Liver (tissue), 9 donors: ENCODE measurements around the gene EML1. TPM values are rescaled to one million over a fixed set of nuclear protein-coding genes. Genes with fewer than 3 reads are reported as not detected.

Experiments
- DNase-seq: peaks from one replicate; pipeline ENCODE4 v3.0.0-alpha.2; 2017; ENCODE audit warnings: low spot score
- H3K27ac ChIP-seq, 2 donors: one replicate each; pipeline ENCODE4 v1.7.0; 2013; ENCODE audit warnings: inconsistent platforms in 2 of 2, low read length in 2 of 2, control low read depth in 1 of 2, low read depth in 1 of 2, mild to moderate bottlenecking in 1 of 2
- H3K27me3 ChIP-seq, 4 donors: one replicate each; pipeline versions ENCODE4 v1.6.1 to v1.7.0; 2013; ENCODE audit warnings: low read length in 3 of 4, inconsistent platforms in 1 of 4, mild to moderate bottlenecking in 1 of 4, moderate library complexity in 1 of 4; ENCODE audit not compliant: control insufficient read depth in 4 of 4, insufficient read depth in 4 of 4
- H3K36me3 ChIP-seq, 4 donors: one replicate each; pipeline versions ENCODE4 v1.6.1 to v1.7.0; 2013; ENCODE audit warnings: low read length in 3 of 4, mild to moderate bottlenecking in 3 of 4, low read depth in 1 of 4, moderate library complexity in 1 of 4; ENCODE audit not compliant: control insufficient read depth in 4 of 4, insufficient read depth in 3 of 4
- H3K4me1 ChIP-seq, 4 donors: one replicate each; pipeline versions ENCODE4 v1.6.1 to v1.7.0; 2013; ENCODE audit warnings: low read length in 3 of 4, mild to moderate bottlenecking in 3 of 4, moderate library complexity in 1 of 4; ENCODE audit not compliant: control insufficient read depth in 4 of 4, insufficient read depth in 4 of 4
- H3K4me3 ChIP-seq, 3 donors: one replicate each; pipeline versions ENCODE4 v1.6.1 to v1.7.0; 2013; ENCODE audit warnings: low read length in 3 of 3, control low read depth in 1 of 3, low read depth in 1 of 3, mild to moderate bottlenecking in 1 of 3
- H3K9ac ChIP-seq, 2 donors: one replicate each; pipeline ENCODE4 v1.7.0; 2013; ENCODE audit warnings: low read length in 2 of 2, mild to moderate bottlenecking in 2 of 2, moderate library complexity in 2 of 2, control low read depth in 1 of 2, low read depth in 1 of 2
- H3K9me3 ChIP-seq, 4 donors: one replicate each; pipeline versions ENCODE4 v1.6.1 to v1.7.0; 2013; ENCODE audit warnings: low read length in 3 of 4; ENCODE audit not compliant: control insufficient read depth in 4 of 4
- FOXA1 ChIP-seq: IDR thresholded peaks from 2 replicates; pipeline ENCODE4 v1.6.1; 2016; ENCODE audit warnings: antibody characterized with exemption
- GABPA ChIP-seq, 2 donors: IDR thresholded peaks in 1 of 2; conservative IDR thresholded peaks in 1 of 2; 2 replicates each; pipeline ENCODE4 v1.6.1; 2016; ENCODE audit warnings: antibody characterized with exemption in 2 of 2, mild to moderate bottlenecking in 1 of 2, moderate library complexity in 1 of 2
- HNF4A ChIP-seq, 2 donors: conservative IDR thresholded peaks; 2 replicates each; pipeline ENCODE4 v1.6.1; 2016; ENCODE audit warnings: antibody characterized with exemption in 2 of 2, mild to moderate bottlenecking in 2 of 2
- HNF4G ChIP-seq: IDR thresholded peaks from 2 replicates; pipeline ENCODE4 v1.6.1; 2016; ENCODE audit warnings: antibody characterized with exemption
- NR2F2 ChIP-seq: IDR thresholded peaks from 2 replicates; pipeline ENCODE4 v1.6.1; 2016; ENCODE audit warnings: antibody characterized with exemption
- RAD21 ChIP-seq, 2 donors: IDR thresholded peaks; 2 replicates each; pipeline ENCODE4 v1.6.1; 2016; ENCODE audit warnings: antibody characterized with exemption in 2 of 2, mild to moderate bottlenecking in 2 of 2
- RXRA ChIP-seq, 2 donors: IDR thresholded peaks; 2 replicates each; pipeline ENCODE4 v1.6.1; 2017 to 2018; ENCODE audit warnings: antibody characterized with exemption in 2 of 2, mild to moderate bottlenecking in 1 of 2
- YY1 ChIP-seq: IDR thresholded peaks from 2 replicates; pipeline ENCODE4 v1.6.1; 2016; ENCODE audit warnings: antibody characterized with exemption, mild to moderate bottlenecking
- WGBS: extraction: QIAGEN DNeasy Blood & Tissue Kit; methylation state at CpG from one replicate; pipeline ENCODE4 v1.1.7; 2013; 5-methylcytosine and 5-hydroxymethylcytosine counted together
- polyA plus RNA-seq, 2 donors: library from polyadenylated mRNA; stranded (reverse) in 1 of 2; unstranded in 1 of 2; fragments of 200-250 nt in 1 of 2; fragments of >200 nt in 1 of 2; fragmentation: Nextera tagmentation in 1 of 2; extraction: Ambion mirVana in 1 of 2; gene quantifications; one replicate each; pipeline versions ENCODE4 v1.2.1 to v1.2.3, GENCODE V29; 2013 to 2015
- total RNA-seq, 2 donors: library from RNA; depleted of rRNA; stranded (reverse); fragments of >200 nt; gene quantifications; one replicate each; pipeline ENCODE4 v1.2.3, GENCODE V29; 2014
- TF ChIP-seq, protein P1 (sequence below): IDR thresholded peaks from 2 replicates; pipeline ENCODE4 v1.6.1; 2016; ENCODE audit warnings: antibody characterized with exemption, mild to moderate bottlenecking
- TF ChIP-seq, protein P2 (sequence below): fragments of 150-350 bp; IDR thresholded peaks from 2 replicates; pipeline ENCODE4 v1.5.1; 2017; ENCODE audit warnings: improper control_type of control experiment, low read depth, low read length; ENCODE audit not compliant: missing input control
- TF ChIP-seq, protein P3 (sequence below): IDR thresholded peaks from 2 replicates; pipeline ENCODE4 v1.6.1; 2016; ENCODE audit warnings: antibody characterized with exemption
- TF ChIP-seq, protein P4 (sequence below): IDR thresholded peaks from 2 replicates; pipeline ENCODE4 v1.6.1; 2016; ENCODE audit warnings: antibody characterized with exemption
- TF ChIP-seq, protein P5 (sequence below): IDR thresholded peaks from 2 replicates; pipeline ENCODE4 v1.6.1; 2016; ENCODE audit warnings: antibody characterized with exemption
- donor health status: healthy.
- donor health status: healthy.
- donor health status: healthy.
- donor health status: healthy.
- donor health status: healthy.

Gene EML1
- total and polyA plus RNA-seq, 4 donors, result 2.7 to 14.6 (median 4.6) TPM

DNA sequence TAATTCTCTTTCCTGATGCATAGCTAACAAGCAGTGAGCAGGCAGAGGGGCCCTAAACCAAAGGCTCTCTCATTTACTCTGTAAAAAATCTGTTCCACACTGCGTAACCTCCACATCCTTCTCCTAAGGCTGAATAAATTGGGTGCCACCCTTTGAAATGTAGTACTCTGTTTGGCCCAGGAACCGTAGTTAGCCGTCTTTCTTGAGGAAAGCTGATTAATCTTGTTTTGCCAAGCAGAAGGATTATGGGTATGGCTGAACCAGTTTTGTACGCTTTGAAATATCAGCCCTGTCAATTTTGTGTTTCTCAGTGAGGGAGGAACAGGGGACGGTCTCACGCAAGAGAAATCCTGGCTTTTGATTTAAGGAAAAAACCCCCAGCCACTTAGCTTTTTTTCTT lies 19.7 kb downstream of the EML1 start:
- Histone ChIP-seq H3K27ac (no peak overlapping the region), H3K4me1 (no peaks in the 10 kb centered on the region)
- WGBS, result 93% methylated on average over 6 of the region's 6 CpGs

DNA sequence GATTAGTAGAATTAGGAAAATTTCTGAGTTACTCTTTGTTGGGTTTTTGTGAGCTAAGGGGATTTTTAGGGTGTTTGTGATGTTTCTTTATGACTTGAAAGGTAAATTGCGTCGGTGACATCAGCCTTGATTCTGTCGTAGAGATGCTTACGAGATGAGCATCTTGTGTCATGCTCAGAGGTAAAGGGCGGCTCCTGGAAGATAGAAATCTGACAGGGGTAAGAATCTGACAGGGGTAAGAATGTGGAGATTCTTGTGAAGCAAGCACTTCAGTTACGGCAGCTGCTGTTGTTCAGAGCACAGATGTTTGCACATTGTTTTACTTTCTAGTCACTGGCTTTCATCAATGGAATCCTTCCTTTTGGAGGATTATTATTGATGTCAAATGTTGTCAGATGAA lies 22.5 kb downstream of the EML1 start:
- no peaks in the 10 kb centered on the region for H3K36me3 ChIP-seq
- DNase-seq, result no peak
- TF ChIP-seq FOXA1 (no peak), NR2F2 (no peak), YY1 (no peak), HNF4G (no peak), RXRA (IDR thresholded peaks at IDR 0.05) (no peak)
- TF ChIP-seq, protein P1, sequence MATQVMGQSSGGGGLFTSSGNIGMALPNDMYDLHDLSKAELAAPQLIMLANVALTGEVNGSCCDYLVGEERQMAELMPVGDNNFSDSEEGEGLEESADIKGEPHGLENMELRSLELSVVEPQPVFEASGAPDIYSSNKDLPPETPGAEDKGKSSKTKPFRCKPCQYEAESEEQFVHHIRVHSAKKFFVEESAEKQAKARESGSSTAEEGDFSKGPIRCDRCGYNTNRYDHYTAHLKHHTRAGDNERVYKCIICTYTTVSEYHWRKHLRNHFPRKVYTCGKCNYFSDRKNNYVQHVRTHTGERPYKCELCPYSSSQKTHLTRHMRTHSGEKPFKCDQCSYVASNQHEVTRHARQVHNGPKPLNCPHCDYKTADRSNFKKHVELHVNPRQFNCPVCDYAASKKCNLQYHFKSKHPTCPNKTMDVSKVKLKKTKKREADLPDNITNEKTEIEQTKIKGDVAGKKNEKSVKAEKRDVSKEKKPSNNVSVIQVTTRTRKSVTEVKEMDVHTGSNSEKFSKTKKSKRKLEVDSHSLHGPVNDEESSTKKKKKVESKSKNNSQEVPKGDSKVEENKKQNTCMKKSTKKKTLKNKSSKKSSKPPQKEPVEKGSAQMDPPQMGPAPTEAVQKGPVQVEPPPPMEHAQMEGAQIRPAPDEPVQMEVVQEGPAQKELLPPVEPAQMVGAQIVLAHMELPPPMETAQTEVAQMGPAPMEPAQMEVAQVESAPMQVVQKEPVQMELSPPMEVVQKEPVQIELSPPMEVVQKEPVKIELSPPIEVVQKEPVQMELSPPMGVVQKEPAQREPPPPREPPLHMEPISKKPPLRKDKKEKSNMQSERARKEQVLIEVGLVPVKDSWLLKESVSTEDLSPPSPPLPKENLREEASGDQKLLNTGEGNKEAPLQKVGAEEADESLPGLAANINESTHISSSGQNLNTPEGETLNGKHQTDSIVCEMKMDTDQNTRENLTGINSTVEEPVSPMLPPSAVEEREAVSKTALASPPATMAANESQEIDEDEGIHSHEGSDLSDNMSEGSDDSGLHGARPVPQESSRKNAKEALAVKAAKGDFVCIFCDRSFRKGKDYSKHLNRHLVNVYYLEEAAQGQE, result no peak
- H3K9ac ChIP-seq, result no peak overlapping the region
- WGBS, result 80% methylated on average over 6 of the region's 6 CpGs
- H3K9me3 ChIP-seq, result no peaks in the 10 kb centered on the region
- no peak overlapping the region for H3K4me3 ChIP-seq
- no peak overlapping the region for H3K27ac ChIP-seq
- H3K27me3 ChIP-seq, result no peaks in the 10 kb centered on the region
- H3K4me1 ChIP-seq, result no peaks in the 10 kb centered on the region

More for the DNA sequence above, 19.7 kb downstream of the EML1 start:
- Histone ChIP-seq H3K27me3 (no peaks in the 10 kb centered on the region), H3K4me3 (no peak overlapping the region), H3K36me3 (no peaks in the 10 kb centered on the region), H3K9ac (no peak overlapping the region), H3K9me3 (no peaks in the 10 kb centered on the region)
- DNase-seq, result no peak
- TF ChIP-seq HNF4G (no peak), RXRA (IDR thresholded peaks at IDR 0.05) (no peak), HNF4A (conservative IDR thresholded peaks at IDR 0.05) (no peak), GABPA (IDR thresholded peaks at IDR 0.05 in 1 of 2, conservative IDR thresholded peaks at IDR 0.05 in 1 of 2) (no peak), YY1 (no peak), RAD21 (IDR thresholded peaks at IDR 0.05) (no peak)
- TF ChIP-seq, protein P2, sequence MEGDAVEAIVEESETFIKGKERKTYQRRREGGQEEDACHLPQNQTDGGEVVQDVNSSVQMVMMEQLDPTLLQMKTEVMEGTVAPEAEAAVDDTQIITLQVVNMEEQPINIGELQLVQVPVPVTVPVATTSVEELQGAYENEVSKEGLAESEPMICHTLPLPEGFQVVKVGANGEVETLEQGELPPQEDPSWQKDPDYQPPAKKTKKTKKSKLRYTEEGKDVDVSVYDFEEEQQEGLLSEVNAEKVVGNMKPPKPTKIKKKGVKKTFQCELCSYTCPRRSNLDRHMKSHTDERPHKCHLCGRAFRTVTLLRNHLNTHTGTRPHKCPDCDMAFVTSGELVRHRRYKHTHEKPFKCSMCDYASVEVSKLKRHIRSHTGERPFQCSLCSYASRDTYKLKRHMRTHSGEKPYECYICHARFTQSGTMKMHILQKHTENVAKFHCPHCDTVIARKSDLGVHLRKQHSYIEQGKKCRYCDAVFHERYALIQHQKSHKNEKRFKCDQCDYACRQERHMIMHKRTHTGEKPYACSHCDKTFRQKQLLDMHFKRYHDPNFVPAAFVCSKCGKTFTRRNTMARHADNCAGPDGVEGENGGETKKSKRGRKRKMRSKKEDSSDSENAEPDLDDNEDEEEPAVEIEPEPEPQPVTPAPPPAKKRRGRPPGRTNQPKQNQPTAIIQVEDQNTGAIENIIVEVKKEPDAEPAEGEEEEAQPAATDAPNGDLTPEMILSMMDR, result no peak
- TF ChIP-seq, protein P1, result no peak
- TF ChIP-seq, protein P3, sequence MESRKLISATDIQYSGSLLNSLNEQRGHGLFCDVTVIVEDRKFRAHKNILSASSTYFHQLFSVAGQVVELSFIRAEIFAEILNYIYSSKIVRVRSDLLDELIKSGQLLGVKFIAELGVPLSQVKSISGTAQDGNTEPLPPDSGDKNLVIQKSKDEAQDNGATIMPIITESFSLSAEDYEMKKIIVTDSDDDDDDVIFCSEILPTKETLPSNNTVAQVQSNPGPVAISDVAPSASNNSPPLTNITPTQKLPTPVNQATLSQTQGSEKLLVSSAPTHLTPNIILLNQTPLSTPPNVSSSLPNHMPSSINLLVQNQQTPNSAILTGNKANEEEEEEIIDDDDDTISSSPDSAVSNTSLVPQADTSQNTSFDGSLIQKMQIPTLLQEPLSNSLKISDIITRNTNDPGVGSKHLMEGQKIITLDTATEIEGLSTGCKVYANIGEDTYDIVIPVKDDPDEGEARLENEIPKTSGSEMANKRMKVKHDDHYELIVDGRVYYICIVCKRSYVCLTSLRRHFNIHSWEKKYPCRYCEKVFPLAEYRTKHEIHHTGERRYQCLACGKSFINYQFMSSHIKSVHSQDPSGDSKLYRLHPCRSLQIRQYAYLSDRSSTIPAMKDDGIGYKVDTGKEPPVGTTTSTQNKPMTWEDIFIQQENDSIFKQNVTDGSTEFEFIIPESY, result no peak
- TF ChIP-seq, protein P4, sequence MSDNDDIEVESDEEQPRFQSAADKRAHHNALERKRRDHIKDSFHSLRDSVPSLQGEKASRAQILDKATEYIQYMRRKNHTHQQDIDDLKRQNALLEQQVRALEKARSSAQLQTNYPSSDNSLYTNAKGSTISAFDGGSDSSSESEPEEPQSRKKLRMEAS, result no peak
- TF ChIP-seq, protein P5, sequence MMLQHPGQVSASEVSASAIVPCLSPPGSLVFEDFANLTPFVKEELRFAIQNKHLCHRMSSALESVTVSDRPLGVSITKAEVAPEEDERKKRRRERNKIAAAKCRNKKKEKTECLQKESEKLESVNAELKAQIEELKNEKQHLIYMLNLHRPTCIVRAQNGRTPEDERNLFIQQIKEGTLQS, result no peak
